Subcutaneous abdominal adipose tissue (tissue), 5 donors: ENCODE data around the gene FCER1G.

Source experiments
- H3K27ac ChIP-seq: one replicate; pipeline ENCODE4 v1.7.0; 2013; ENCODE audit warnings: low read depth, mild to moderate bottlenecking, inconsistent platforms, low read length, moderate library complexity
- H3K27me3 ChIP-seq, 5 donors: one replicate each; pipeline ENCODE4 v1.7.0; 2013; ENCODE audit warnings: low read length in 5 of 5, inconsistent platforms in 1 of 5; ENCODE audit not compliant: control insufficient read depth in 5 of 5, insufficient read depth in 4 of 5
- H3K36me3 ChIP-seq, 5 donors: one replicate each; pipeline ENCODE4 v1.7.0; 2013; ENCODE audit warnings: low read length in 5 of 5; ENCODE audit not compliant: control insufficient read depth in 5 of 5, insufficient read depth in 5 of 5
- H3K4me1 ChIP-seq, 5 donors: one replicate each; pipeline ENCODE4 v1.7.0; 2013; ENCODE audit warnings: low read length in 5 of 5, mild to moderate bottlenecking in 3 of 5, moderate library complexity in 1 of 5; ENCODE audit not compliant: control insufficient read depth in 5 of 5, insufficient read depth in 5 of 5
- H3K4me3 ChIP-seq, 5 donors: one replicate each; pipeline ENCODE4 v1.7.0; 2013; ENCODE audit warnings: low read length in 5 of 5, low read depth in 1 of 5
- H3K9ac ChIP-seq, 5 donors: one replicate each; pipeline ENCODE4 v1.7.0; 2013; ENCODE audit warnings: low read length in 5 of 5, mild to moderate bottlenecking in 4 of 5, moderate library complexity in 3 of 5
- H3K9me3 ChIP-seq, 5 donors: one replicate each; pipeline ENCODE4 v1.7.0; 2013; ENCODE audit warnings: low read length in 5 of 5; ENCODE audit not compliant: control insufficient read depth in 5 of 5
- donor health status: healthy.
- donor health status: healthy.
- donor health status: healthy.
- donor health status: healthy.
- donor health status: healthy.

FCER1G gene

DNA sequence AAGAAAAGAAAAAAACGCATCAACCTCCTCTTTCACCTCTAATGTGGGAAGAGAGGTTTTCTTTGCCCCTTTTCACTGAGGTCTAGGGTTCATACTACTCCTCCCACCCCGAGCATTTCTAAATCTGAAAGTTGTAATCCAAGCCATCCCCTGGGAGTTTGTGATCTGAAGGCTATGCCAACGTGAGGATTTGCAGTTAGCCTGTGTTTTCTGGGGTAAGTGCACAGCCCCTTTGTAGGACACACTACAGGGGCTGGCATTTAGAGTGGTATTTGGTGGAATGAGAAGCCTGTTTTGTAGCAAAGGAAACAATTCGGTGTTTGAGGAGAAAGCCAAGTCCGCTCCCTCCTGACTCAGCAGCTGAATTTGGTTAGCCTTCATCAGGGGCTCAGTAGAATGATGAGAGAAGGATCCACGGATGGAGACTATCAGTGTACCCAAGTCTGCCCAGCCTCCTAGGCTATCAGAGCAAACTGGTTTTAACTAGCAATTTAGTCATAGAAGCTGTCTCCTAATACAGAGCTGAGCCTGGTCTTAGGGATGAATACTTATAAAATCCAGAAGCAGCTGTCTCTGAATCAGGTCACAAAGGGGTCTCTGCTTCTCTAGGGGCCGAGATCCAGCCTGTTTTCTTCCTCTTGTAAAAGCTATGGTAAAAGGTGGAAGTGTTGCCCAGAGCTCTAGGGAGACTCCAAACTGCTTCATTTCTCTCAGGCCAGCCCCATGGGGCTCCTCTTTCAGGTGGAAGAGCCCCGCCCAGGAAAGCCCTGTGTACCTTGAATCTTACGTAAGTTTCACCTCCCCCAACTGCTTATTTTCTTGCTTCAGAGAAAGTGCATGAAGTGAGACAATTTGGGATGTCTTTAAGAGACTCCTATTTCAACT is 45.5 kb downstream of the FCER1G start:
- Histone ChIP-seq H3K4me1 (peaks cover 0 to 30% (median 24%) of the 10 kb centered on the region in 5 donors), H3K27ac (no peak overlapping the region), H3K9ac (no peak overlapping the region), H3K4me3 (no peak overlapping the region), H3K27me3 (peaks cover 13 to 38% (median 23%) of the 10 kb centered on the region in 5 donors), H3K36me3 (no peaks in the 10 kb centered on the region), H3K9me3 (peaks cover 3 to 14% (median 13%) of the 10 kb centered on the region in 5 donors)

DNA sequence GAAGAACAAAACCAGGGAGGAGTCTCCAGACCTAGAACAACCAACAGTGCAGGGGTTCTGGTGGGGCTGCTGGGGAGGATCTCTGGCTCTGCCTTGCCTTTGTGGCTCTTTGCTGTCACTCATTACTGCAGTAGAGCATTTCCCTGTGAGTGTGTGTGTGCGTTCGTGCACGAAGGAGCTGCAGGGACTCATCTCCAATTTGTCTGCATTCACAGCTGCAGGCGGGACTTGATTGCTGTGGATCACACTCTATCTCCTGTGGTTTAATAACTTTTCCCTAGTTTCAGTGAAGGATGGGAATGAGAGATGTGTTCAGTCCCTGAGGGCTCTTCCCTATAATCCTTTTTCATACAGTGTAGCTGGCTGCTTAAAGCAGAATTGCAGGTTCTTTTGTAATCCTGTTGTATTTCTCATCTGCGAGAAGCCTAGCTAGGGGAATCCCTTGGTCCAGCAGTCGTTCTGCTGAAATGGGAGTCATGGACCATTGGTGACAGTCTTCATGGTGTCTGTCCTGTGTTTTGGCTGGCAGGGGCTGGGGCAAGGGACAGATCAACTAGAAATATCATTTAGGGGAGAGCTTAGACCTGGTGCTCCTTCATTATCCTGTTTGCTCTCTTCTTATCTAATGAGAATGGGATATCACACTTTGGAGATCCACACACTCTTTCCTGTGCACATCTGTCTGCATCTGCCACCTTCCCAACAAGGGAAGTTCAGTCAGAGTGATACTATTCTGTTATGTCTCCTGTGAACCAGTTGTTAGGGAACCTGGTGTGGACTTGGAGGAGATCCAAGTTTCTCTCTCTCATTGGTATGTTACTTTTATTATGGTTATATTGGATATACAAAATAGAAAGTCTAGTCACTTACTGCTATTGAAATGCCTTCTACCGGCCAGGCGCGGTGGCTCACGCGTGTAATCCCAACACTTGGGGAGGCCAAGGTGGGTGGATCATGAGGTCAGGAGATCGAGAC is 46.5 kb downstream of the FCER1G start:
- H3K27ac ChIP-seq, result no peak overlapping the region
- no peak overlapping the region for H3K4me3 ChIP-seq
- H3K36me3 ChIP-seq, result no peaks in the 10 kb centered on the region
- peaks cover 13 to 42% (median 23%) of the 10 kb centered on the region in 5 donors for H3K27me3 ChIP-seq
- peaks cover 3 to 13% (median 12%) of the 10 kb centered on the region in 5 donors for H3K9me3 ChIP-seq
- H3K4me1 ChIP-seq, result peaks cover 0 to 29% (median 24%) of the 10 kb centered on the region in 5 donors
- no peak overlapping the region for H3K9ac ChIP-seq

DNA sequence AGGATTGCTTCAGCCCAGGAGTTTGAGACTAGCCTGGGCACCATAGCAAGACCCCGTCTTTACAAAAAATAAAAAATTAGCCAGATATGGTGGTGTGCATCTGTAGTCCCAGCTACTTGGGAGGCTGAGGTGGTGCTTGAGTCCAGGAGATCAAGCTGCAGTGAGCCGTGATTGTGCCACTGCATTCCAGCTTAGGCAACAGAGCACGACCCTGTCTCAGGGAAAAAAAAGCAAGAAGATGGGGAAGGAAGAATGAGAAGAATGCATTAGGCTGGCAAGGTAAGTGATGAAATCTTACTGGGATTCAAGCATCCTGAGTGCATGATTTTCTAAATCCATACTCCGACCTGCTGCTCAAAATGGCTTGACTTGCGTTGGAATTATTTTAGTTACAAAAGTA is 50.2 kb downstream of the FCER1G start:
- H3K4me1 ChIP-seq, result peaks cover 0 to 15% (median 12%) of the 10 kb centered on the region in 5 donors

DNA sequence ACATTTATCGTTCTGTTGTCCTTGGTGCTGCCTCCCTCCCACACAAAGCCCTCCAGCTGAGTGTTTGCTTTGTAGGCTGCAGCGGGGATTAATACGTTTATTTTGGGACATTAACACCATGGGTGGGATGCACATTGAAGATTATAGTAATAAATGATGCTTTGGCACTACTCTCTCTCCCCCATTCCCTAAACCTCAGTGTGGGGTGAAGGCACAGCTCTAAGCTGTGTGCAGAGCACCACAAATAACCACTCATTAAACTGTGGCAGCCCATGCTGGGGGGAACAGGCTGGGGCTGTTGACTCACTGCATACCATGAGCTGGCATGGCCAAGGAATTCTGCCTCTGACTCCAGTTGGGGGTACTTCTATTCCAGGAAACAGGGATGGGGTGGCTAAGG is 51.1 kb downstream of the FCER1G start:
- Histone ChIP-seq H3K9ac (no peak overlapping the region), H3K4me1 (peaks cover 0 to 7% (median 4%) of the 10 kb centered on the region in 5 donors), H3K27ac (no peak overlapping the region), H3K9me3 (no peaks in the 10 kb centered on the region), H3K36me3 (no peaks in the 10 kb centered on the region), H3K4me3 (no peak overlapping the region), H3K27me3 (peaks cover 0 to 13% (median 4%) of the 10 kb centered on the region in 5 donors)

More for the DNA sequence above, 50.2 kb downstream of the FCER1G start:
- no peaks in the 10 kb centered on the region for H3K36me3 ChIP-seq
- peaks cover 0 to 21% (median 4%) of the 10 kb centered on the region in 5 donors for H3K27me3 ChIP-seq
- H3K9ac ChIP-seq, result no peak overlapping the region
- H3K4me3 ChIP-seq, result no peak overlapping the region
- no peak overlapping the region for H3K27ac ChIP-seq
- no peaks in the 10 kb centered on the region for H3K9me3 ChIP-seq

DNA sequence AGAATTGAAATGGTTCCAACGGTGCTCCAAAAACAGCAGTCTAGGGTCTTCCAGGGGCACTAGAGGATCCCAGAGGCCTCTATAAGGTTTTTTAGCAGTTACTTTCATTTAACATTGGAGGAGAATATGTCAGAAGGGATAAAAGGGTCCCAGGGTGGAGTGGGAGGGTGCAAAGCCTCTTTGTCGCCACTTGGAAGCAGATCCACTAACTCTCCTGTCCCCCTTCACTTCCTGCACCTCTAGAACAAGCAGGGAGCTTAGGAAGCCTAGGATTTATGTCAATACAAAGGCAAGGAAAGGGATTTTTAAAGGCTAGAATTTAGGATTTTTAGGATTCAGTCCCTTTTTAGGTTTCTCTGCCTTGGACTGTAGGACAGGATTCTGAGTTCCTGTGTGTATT is 51.7 kb downstream of the FCER1G start:
- no peak overlapping the region for H3K9ac ChIP-seq
- H3K27me3 ChIP-seq, result peaks cover 0 to 7% (median 4%) of the 10 kb centered on the region in 5 donors
- H3K4me3 ChIP-seq, result no peak overlapping the region
- H3K27ac ChIP-seq, result no peak overlapping the region
- H3K36me3 ChIP-seq, result no peaks in the 10 kb centered on the region
- no peaks in the 10 kb centered on the region for H3K9me3 ChIP-seq
- H3K4me1 ChIP-seq, result peaks cover 0 to under 1% (median 0%) of the 10 kb centered on the region in 5 donors

DNA sequence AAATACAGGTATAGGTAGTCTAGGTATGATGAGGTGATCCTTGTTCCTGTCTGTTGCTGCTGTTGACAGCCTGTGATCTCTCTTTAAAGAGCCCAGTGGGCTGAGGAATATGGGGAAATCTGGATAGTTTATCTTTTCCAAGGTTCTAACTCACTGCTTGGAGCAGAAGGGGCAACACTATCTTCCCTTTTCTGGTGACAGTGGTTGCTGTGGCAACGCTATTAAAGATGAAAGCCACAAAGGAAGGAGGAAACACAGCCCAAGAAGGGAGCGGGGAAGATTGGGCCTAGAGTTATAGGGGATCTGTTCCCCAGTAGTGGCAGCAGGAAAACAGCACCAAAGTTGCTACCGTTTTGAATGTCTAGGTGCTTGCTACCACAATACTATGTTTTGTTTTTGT is 52.2 kb downstream of the FCER1G start:
- Histone ChIP-seq H3K4me1 (no peaks in the 10 kb centered on the region), H3K27me3 (peaks cover 0 to 6% (median 4%) of the 10 kb centered on the region in 5 donors), H3K27ac (no peak overlapping the region), H3K9me3 (no peaks in the 10 kb centered on the region), H3K4me3 (no peak overlapping the region), H3K9ac (no peak overlapping the region), H3K36me3 (no peaks in the 10 kb centered on the region)
